ENCODE measurements around the gene ZXDC. TPM values are rescaled to one million over a fixed set of nuclear protein-coding genes. Genes with fewer than 3 reads are reported as not detected.
A peak's percentile ranks its signal among the peaks of the same experiment; 100 is the strongest.

Gene ZXDC
- total RNA-seq, 1 experiment from 2014 or later, result 28.3 TPM

DNA sequence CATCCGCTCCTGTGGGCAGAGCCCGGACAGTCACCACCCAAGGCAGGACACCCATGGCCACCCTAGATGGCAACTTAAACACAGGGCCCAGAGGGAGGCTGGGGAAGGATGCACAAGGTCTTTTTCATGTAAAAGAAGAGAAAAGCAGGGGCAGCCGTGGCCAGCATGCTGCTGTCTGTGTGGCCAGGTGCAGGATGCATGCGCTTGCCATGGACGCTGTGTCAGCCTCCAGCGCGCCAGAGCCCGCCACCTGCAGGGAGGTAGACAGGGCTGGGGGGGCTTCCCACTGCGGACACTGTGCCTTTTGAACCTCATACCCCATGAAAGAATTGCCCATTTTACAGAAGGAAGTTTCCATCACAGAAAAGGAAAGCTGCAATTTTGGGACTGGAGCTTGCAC is 23.7 kb upstream of the ZXDC start:
- Histone ChIP-seq H4K8ac (replicated peaks; ENCODE audit: insufficient read length, low read depth, low read length) (no peak overlapping the region), H3K27me3 (ENCODE audit: insufficient read depth, low read length) (no peaks in the 10 kb centered on the region), H2AFZ (ENCODE audit: low read length) (no peak overlapping the region), H3K4me1 (ENCODE audit: insufficient read depth, low read length) (peaks cover 3% of the 10 kb centered on the region; the same call in 1 of the 2 replicates), H4K5ac (ENCODE audit: insufficient read length, low read depth, low read length) (no peak overlapping the region), H4K20me1 (ENCODE audit: control insufficient read depth, insufficient read depth, insufficient read length) (no peaks in the 10 kb centered on the region), H3K56ac (ENCODE audit: insufficient read length, low read depth, low read length) (no peak overlapping the region), H3T11ph (ENCODE audit: low read length) (no peak overlapping the region), H3K4ac (ENCODE audit: low read depth, low read length) (no peak overlapping the region), H3K9me3 (ENCODE audit: control insufficient read depth, low read depth, low read length) (no peaks in the 10 kb centered on the region), H2BK5ac (ENCODE audit: insufficient read length, low read length) (no peak overlapping the region), H3K23ac (ENCODE audit: insufficient read length, low read depth, low read length) (no peak overlapping the region), H4K91ac (ENCODE audit: insufficient read length, low read depth, low read length) (no peak overlapping the region), H3K14ac (ENCODE audit: insufficient read depth, low read length) (0 out of 2 replicates have a peak overlapping the region, but pooled peaks have one; percentile 28), H3K23me2 (ENCODE audit: insufficient read length, low read depth, low read length, poor library complexity, severe bottlenecking) (no peaks in the 10 kb centered on the region), H2BK12ac (ENCODE audit: insufficient read length, low read depth, low read length) (no peak overlapping the region), H2BK120ac (ENCODE audit: low read depth, low read length, poor library complexity, severe bottlenecking) (no peak overlapping the region), H3K27ac (ENCODE audit: insufficient read length, low read depth, low read length) (no peak overlapping the region), H3K79me2 (ENCODE audit: insufficient read depth, low read length) (no peaks in the 10 kb centered on the region), H3K79me1 (ENCODE audit: insufficient read depth, low read depth, low read length, poor library complexity, severe bottlenecking) (no peaks in the 10 kb centered on the region), H2BK20ac (ENCODE audit: low read depth, low read length, poor library complexity, severe bottlenecking) (no peak overlapping the region), H3K9ac (ENCODE audit: extremely low read depth, insufficient read length, low read length) (no peak overlapping the region), H2BK15ac (ENCODE audit: low read depth, low read length) (no peak overlapping the region), H2AK5ac (ENCODE audit: insufficient read length, low read length) (no peak overlapping the region), H3K18ac (ENCODE audit: insufficient read length, low read depth, low read length) (no peak overlapping the region), H3K4me2 (ENCODE audit: insufficient read depth, insufficient read length, low read length) (no peak overlapping the region)
- TF ChIP-seq, protein P1, sequence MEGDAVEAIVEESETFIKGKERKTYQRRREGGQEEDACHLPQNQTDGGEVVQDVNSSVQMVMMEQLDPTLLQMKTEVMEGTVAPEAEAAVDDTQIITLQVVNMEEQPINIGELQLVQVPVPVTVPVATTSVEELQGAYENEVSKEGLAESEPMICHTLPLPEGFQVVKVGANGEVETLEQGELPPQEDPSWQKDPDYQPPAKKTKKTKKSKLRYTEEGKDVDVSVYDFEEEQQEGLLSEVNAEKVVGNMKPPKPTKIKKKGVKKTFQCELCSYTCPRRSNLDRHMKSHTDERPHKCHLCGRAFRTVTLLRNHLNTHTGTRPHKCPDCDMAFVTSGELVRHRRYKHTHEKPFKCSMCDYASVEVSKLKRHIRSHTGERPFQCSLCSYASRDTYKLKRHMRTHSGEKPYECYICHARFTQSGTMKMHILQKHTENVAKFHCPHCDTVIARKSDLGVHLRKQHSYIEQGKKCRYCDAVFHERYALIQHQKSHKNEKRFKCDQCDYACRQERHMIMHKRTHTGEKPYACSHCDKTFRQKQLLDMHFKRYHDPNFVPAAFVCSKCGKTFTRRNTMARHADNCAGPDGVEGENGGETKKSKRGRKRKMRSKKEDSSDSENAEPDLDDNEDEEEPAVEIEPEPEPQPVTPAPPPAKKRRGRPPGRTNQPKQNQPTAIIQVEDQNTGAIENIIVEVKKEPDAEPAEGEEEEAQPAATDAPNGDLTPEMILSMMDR (conservative IDR thresholded peaks at IDR 0.05), result no peak
- no CpG with 5 or more reads among the region's 9 CpGs for WGBS (ENCODE audit: extremely low coverage, insufficient read length, low lambda C conversion rate)
- H3K27ac Mint-ChIP-seq, result peak overlapping the region in 1 of 3 experiments; percentile 86; a peak in 1 of 7 replicates
- no peaks in the 10 kb centered on the region for H3K9me3 Mint-ChIP-seq
- H3K4me3 Mint-ChIP-seq, result no peak overlapping the region; a peak in 1 of 5 replicates
- H3K4me1 Mint-ChIP-seq, result peaks cover 10 to 17% of the 10 kb centered on the region in 2 experiments
- H3K36me3 Mint-ChIP-seq (ENCODE audit: insufficient read depth in 1 of 3, low read depth in 3 of 3), result no peaks in the 10 kb centered on the region; a peak in 1 of 7 replicates
- H3K27me3 Mint-ChIP-seq (ENCODE audit: low read depth), result no peaks in the 10 kb centered on the region
- DNase-seq, result no peak
